ENCODE data around the gene NAV2. TPM values are rescaled to one million over a fixed set of nuclear protein-coding genes. Genes with fewer than 3 reads are reported as not detected.

NAV2 gene
- total RNA-seq, 1 experiment from 2014 or later, result 46.3 TPM

DNA sequence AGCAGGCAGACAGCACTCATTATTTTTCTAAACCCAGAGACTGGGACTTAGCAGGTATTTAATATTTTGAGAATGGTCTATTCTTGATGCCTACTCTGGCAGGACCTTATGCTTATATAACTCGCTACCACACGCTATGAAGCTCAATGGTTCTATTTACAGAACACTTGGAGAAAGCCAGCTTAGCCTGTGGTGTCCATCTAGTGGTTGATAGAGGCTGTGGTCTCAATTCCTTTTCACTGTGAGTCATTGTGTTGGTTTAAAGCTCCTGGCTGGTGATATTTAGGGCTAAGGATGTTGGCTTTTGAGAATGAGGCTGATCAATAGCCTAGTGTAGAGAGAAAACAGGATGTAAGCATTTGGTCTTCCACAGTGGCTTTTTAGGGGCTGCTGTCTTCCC, 241.3 kb downstream of the NAV2 start:
- no peak overlapping the region for H3K27ac ChIP-seq (ENCODE audit: insufficient read length, low read depth, low read length)
- no peak overlapping the region for H4K91ac ChIP-seq (ENCODE audit: insufficient read length, low read depth, low read length)
- H3K4ac ChIP-seq (ENCODE audit: low read depth, low read length), result no peak overlapping the region
- no peak overlapping the region for H2AFZ ChIP-seq (ENCODE audit: low read length)
- H3K79me1 ChIP-seq (ENCODE audit: insufficient read depth, low read depth, low read length, poor library complexity, severe bottlenecking), result no peaks in the 10 kb centered on the region
- no peak overlapping the region for H3K14ac ChIP-seq (ENCODE audit: insufficient read depth, low read length)
- H3K9me3 ChIP-seq (ENCODE audit: control insufficient read depth, low read depth, low read length), result no peaks in the 10 kb centered on the region
- no peak overlapping the region for H3K18ac ChIP-seq (ENCODE audit: insufficient read length, low read depth, low read length)
- no peak overlapping the region for H4K8ac ChIP-seq (replicated peaks; ENCODE audit: insufficient read length, low read depth, low read length)
- no peak overlapping the region for H2BK120ac ChIP-seq (ENCODE audit: low read depth, low read length, poor library complexity, severe bottlenecking)
- H3T11ph ChIP-seq (ENCODE audit: low read length), result no peak overlapping the region
- H3K23ac ChIP-seq (ENCODE audit: insufficient read length, low read depth, low read length), result no peak overlapping the region
- H2BK20ac ChIP-seq (ENCODE audit: low read depth, low read length, poor library complexity, severe bottlenecking), result no peak overlapping the region
- H3K56ac ChIP-seq (ENCODE audit: insufficient read length, low read depth, low read length), result no peak overlapping the region
- no peaks in the 10 kb centered on the region for H3K27me3 ChIP-seq (ENCODE audit: insufficient read depth, low read length)
- TF ChIP-seq, protein P1, sequence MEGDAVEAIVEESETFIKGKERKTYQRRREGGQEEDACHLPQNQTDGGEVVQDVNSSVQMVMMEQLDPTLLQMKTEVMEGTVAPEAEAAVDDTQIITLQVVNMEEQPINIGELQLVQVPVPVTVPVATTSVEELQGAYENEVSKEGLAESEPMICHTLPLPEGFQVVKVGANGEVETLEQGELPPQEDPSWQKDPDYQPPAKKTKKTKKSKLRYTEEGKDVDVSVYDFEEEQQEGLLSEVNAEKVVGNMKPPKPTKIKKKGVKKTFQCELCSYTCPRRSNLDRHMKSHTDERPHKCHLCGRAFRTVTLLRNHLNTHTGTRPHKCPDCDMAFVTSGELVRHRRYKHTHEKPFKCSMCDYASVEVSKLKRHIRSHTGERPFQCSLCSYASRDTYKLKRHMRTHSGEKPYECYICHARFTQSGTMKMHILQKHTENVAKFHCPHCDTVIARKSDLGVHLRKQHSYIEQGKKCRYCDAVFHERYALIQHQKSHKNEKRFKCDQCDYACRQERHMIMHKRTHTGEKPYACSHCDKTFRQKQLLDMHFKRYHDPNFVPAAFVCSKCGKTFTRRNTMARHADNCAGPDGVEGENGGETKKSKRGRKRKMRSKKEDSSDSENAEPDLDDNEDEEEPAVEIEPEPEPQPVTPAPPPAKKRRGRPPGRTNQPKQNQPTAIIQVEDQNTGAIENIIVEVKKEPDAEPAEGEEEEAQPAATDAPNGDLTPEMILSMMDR (conservative IDR thresholded peaks at IDR 0.05), result peak; percentile 68
- Mint-ChIP-seq H3K27me3 (ENCODE audit: low read depth) (peaks cover 2% of the 10 kb centered on the region; the same call in 1 of the 2 replicates), H3K9me3 (no peaks in the 10 kb centered on the region; a peak in 1 of 5 replicates), H3K36me3 (ENCODE audit: insufficient read depth in 1 of 3, low read depth in 3 of 3) (peaks cover 17 to 24% (median 24%) of the 10 kb centered on the region in 3 experiments), H3K4me1 (peaks cover 51 to 54% of the 10 kb centered on the region in 2 experiments), H3K4me3 (peak overlapping the region in 1 of 2 experiments; percentile 24; a peak in 2 of 5 replicates), H3K27ac (peak overlapping the region; percentile 91 to 95 (median 93); a peak in 5 of 7 replicates)
- peak; percentile 42 for DNase-seq
- H3K4me2 ChIP-seq (ENCODE audit: insufficient read depth, insufficient read length, low read length), result no peak overlapping the region
- no peak overlapping the region for H2AK5ac ChIP-seq (ENCODE audit: insufficient read length, low read length)
- no peaks in the 10 kb centered on the region for H3K23me2 ChIP-seq (ENCODE audit: insufficient read length, low read depth, low read length, poor library complexity, severe bottlenecking)
- no peak overlapping the region for H3K9ac ChIP-seq (ENCODE audit: extremely low read depth, insufficient read length, low read length)
- no peak overlapping the region for H2BK15ac ChIP-seq (ENCODE audit: low read depth, low read length)
- H4K20me1 ChIP-seq (ENCODE audit: control insufficient read depth, insufficient read depth, insufficient read length), result no peaks in the 10 kb centered on the region
- H4K5ac ChIP-seq (ENCODE audit: insufficient read length, low read depth, low read length), result no peak overlapping the region
- no peak overlapping the region for H2BK12ac ChIP-seq (ENCODE audit: insufficient read length, low read depth, low read length)
- no peak overlapping the region for H2BK5ac ChIP-seq (ENCODE audit: insufficient read length, low read length)
- WGBS (ENCODE audit: extremely low coverage, insufficient read length, low lambda C conversion rate), result no CpG with 5 or more reads among the region's 2 CpGs
- peaks cover 21% of the 10 kb centered on the region for H3K4me1 ChIP-seq (ENCODE audit: insufficient read depth, low read length)
- no peaks in the 10 kb centered on the region; the same call in 1 of the 2 replicates for H3K79me2 ChIP-seq (ENCODE audit: insufficient read depth, low read length)
